NCI-H2107 treated with DMSO at 0.1 percent for 48 hours (cell line): ENCODE results near the gene LRFN4.
A peak's percentile ranks its signal among the peaks of the same experiment; 100 is the strongest.

Source experiments
- DNase-seq: peaks from one replicate; lab custom pipeline; 2025; ENCODE audit not compliant: unreplicated experiment; lab: John Stamatoyannopoulos, UW

LRFN4 gene

DNA sequence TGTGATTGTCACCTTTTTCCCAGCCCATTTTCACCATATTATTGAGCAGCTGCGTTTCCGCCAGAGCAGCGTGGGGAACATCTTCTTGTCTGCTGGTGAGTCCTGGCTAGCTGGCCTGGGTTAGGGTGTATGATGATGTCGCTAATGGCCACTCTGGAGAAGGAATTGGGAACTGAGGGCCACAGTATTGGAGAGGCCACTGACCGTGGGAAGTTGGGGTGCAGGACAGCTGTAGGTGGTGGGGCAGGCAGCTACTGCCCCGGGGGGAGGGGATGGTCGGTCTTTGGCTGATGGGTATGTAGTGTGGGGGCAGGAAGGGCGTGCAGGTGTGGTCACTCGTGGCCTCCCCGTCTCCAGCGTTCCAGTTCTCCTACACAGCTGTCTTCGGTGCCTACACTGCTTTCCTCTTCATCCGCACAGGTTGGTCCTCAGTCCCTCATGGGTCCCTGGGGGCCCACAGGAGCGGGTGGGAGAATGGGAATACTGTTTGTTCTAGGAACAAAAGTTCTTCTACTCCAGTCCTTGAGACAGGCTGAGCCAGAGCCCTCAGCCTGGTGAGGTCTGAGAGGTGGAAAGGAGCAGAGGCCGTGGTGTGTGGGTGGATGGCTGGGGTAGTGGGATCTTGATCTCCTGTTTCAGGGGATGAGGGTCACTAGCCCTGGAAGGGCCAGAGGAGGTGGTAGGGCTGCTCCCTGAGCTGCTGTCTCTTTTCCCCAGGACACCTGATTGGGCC lies 11.6 kb upstream of the LRFN4 start:
- no peak for DNase-seq

DNA sequence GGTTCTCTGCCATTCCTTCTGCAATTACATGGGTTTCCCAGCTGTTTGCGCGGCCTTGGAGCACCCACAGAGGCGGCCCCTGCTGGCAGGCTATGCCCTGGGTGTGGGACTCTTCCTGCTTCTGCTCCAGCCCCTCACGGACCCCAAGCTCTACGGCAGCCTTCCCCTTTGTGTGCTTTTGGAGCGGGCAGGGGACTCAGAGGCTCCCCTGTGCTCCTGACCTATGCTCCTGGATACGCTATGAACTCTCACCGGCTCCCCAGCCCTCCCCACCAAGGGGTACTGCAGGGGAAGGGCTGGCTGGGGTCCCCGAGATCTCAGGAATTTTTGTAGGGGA lies 11.0 kb upstream of the LRFN4 start:
- no peak for DNase-seq

DNA sequence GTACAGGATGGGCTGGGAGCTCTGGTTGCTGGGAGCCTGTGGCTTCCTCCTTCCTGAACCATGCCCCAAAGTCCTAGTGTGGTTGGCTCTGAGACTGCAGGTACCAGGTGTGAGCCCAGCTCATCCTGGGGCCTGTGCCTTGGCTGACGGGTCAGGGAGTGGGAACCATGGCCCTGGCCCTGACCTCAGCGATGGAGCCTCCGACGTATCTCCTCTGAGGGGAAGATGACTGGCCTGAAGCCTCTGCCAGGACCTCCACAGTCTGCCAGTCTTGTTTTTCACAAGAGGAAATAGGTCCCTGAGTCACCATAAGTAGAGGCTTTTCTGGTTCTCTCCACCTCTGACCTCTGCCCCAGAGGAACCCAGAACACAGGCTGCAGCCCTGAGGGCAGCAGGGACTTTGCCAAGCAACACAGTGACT lies 10.2 kb upstream of the LRFN4 start:
- DNase-seq, result no peak

DNA sequence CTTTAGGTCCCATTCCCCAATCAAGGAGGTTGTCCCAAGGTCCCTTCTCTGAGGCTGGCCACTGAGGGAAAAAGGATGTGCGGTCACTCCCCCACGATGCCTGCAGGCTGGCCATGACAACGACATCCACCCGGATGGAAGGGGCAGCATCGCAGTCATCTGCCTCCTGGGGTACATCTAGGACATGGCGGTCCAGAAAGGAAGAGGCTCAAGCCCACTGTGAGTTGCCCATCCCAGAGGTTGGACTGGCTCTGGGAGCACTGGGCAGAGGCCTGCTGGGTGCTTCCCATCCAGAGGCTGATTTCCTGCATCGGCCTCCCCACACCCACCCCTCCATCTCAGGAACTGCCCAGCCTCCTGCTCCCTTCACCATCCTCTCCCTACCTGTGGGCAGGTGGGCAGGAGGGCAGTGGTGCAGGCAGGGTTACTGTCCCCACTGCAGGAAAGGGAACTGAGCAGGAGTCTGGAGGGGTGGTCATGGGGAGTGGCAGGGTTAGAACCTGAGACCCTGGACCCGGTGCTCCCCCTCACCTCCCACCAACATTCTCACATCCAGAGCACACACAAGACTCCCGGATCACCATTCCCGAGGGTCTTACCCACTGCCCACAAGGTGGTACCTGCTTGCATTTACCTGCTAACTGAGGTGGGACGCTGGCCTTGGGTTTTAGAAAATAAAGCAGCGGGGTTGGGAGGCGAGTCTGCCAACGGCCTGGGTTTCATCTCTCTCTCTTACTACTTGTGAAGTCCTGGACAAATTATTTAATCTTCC lies 9.2 kb upstream of the LRFN4 start:
- no peak for DNase-seq

DNA sequence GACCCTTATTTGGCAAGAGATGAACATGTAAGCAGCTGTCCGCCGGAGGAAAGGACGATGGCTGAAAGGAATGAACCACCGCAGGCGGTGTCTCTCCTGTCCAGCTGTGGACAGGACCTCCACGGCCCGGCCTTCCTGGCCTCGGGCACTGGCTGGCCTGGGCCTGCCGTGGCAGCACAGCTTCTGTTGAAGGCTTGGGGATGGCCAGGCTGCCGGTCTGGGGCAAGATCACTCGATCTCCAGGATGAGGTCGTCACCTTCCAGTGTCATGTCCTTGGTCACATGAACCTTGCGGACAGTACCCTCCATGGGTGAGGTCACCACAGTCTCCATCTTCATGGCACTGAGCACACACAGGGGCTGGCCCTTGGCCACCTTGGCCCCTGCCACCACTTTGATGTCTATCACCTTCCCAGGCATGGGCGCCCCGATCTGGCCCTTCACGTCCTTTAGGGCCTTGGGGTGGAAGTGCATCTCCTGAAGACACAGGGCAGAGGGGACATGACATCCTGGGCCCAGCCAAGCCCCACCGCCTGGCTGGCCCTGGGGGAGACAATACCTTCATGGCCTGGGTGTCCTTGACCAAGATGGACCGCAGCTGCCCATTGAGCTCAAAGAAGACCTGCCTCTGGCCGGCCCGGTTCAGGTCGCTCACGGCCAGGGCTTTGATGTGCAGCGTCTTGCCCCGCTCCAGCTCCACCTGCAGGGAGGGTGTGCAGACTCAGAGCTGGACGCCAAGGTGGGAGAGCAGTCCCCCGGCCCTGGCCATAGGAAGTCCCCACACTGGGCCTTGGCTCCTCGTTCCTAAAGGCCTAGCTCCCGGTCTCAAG lies 8.0 kb upstream of the LRFN4 start:
- DNase-seq, result no peak

DNA sequence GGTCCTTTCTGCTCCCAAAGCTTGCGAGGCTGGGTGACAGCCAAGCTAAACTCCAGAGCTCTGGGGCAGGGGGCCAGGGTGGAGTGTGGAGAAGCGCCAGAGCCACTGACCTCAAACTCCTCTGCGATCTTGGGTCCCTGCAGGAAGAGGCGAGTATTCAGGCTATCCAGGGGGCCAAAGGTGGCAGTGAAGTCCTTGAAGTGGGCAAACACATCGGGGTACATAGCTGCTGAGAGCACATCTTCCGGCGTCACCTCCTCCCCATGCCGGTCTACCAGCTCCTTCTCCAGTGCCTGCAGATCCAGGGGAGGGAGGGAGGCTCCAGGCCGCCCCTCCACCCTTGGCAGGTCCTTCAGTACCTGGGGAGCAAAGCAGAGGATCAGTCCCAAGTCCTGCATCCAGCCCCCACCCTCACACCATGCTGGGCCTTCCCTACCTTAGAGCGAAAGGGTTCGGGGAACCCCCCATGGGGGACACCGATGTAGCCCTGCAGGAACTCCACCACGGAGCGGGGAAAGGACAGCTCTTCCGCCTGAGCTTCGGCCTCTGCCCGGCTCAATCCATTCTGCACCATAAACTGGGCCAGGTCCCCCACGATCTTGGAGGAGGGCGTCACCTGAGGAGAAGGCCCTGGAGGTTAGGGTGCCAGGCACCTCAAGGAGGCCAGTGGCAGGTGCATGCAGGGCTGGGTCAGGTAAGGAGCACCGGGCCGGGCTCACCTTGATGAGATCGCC lies 7.2 kb upstream of the LRFN4 start:
- no peak for DNase-seq

DNA sequence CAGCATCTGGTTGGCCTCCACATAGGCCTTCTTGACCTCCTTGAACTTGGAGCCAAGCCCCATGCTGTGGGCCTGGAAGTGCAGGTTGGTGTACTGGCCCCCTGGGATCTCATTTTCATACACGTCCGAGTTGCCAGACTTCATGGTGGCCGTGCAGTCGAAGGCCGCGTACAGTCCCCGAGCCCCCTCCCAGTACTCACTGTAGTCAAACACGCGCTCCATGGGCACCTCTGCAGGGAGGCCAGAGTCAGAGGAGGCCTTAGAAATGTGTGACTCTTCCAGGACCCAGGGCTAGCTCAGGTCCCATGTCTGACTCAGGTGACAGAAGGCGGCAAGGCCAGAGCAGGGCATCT lies 6.7 kb upstream of the LRFN4 start:
- no peak for DNase-seq

DNA sequence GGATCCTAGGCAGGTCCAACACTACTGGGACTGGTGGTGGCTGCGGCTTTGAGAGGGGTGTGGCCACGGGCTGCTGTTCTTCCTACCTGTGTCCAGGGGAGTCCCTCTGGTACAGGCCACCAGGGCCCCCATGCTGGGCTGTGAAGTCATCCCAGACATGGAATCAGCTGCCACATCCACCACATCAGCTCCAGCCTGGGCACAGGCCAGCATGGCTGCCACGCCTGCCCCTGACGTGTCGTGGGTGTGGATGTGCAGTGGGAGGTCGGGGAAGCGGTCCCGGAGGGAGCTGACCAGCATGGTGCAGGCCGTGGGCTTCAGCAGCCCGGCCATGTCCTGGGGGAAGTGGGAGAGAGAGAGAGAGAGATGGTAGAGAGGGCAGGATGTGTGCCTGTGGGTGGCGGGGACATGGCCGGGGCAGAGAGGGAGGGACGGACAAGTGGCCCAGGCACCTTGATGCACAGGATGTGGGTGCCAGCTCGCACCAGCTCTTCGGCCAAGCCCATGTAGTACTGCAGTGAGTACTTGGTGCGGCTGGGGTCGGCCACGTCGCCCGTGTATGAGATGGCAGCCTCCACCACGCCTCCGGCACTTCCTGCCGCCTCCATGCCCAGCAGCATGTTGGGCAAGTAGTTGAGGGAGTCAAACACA lies 6.2 kb upstream of the LRFN4 start:
- DNase-seq, result no peak

DNA sequence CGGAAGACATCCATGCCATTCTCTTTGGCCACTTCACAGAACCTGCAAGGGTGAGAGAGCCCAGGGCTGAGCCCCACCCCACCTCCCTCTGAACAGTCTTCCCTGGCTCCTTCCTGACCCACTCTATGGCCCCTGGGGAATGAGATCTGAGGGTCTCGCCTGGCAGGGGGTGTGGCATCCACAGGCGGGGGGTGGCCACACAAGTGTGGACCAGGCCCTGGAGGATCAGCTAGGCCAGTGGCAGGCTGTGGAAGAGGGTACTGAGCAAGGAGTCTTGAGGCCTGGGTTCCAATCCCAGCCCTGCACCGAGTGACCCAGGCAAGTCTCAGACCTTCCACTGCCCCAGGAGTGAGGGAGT lies 5.6 kb upstream of the LRFN4 start:
- no peak for DNase-seq

DNA sequence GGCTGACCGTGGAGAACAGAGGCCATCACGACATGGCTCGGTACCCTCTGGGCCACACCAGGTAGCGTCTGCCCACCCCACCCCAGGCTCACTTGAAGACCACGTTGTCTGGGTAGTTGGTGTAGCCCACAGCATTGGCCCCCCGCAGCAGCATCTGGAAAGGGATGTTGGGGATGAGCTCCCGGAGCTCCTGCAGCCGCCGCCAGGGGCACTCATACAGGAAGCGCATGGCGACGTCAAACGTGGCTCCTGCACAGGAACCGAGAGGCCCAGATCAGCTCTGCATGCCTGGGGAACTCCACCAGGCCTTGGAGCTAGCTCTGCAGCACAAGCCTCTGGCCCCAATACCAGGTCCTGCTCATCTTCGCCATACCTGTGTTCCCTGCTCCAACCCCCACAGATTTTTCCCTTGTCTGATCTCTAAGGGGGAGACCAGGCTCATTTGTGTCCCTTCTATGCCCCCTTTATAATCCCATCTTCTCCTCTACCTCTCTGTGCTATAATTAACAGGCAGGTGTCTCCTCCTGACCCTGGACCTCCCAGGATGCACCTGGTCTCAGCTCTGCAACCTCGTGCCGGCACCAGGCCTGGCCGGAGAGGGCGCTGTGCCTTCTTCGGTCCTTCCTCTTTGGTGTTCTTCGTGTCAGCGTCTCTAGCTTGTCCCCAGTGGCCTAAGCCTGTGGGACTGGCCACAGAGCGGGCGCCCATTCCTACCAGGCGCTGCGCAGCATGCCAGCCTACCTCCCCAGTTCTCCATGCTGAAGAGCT lies 5.0 kb upstream of the LRFN4 start:
- no peak for DNase-seq

DNA sequence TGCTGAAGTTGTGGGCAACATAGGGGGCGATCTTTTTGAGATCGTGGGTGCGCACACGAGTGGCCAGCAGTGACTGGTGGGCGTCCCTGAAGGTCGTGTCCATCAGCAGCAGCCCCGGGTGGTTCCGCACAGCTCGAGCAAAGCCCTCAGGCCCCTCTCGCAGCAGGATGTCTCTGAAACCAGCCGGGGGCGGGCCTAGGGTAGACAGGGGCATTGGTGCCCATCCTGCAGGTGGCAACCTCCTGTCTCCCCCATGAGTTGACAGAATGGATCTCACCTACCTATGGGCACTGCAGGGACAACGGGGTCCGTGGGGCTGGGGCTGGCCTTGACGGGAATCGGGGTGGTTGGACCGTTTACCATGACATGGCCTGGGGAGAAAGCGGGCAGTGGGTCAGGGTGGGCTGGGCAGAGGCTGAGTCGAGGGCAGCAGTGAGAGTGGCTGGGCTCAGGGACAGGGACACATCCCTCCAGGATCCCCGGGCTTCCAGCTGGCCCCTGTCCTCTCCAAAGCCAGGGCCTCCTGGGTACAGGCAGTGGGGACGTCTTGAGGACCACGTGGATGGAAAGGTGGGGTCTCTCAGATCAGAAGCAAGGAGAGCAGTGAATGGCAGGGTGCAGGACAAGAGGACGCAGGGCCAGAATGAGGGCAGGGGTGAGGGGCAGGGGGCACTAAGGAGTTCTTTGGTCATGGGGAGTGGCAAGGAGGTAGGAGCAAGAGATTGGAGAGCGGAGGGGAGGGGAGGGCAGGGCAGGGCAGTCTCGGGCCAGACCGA lies 4.2 kb upstream of the LRFN4 start:
- DNase-seq, result no peak

DNA sequence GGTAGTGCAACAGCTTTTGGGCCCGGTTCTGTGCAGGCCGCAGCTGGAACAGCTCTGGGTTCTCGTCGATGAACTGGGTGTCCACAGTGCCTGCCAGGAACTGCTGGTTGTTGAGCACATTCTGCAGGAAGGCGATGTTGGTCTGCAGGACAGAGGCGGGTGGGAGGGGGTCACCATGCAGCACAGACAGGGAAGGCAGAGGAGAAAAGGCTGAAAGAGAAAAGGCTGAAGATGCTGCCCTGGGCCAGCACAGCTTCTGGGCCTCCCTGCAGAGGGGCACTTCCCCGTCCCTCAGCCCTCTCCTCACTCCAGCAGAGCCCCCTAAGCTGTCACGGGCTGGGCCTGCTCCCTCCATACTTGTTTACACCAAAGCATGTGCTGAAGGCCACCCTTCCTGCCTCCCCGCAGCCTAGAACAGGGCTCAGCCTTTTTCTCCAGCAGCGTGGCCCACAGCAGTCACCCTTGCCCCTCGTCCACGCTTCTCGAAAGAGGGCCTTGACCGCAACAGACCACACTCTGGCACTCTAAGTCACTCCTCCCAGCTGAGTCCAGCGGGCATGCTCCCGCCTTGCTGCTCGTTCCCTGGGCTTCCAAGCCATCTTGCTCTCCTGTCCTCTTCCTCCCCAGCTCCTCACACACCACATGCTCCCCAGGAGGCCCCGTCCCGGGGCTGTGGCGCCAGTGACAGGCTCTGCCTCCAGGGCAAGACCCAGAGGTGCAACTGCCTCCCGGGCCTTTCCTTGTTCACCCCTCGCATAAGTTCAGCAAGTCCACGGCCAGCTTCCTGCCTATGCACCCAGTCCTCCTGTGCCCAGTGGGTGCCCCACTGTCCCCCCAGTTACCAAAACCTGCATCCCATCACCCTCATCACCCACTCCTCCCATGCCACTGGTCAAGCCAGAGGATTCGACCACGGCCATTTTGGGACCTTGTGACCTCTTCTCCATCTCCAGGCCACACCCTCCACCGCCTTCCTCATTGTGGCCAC lies 3.3 kb upstream of the LRFN4 start:
- DNase-seq, result no peak

DNA sequence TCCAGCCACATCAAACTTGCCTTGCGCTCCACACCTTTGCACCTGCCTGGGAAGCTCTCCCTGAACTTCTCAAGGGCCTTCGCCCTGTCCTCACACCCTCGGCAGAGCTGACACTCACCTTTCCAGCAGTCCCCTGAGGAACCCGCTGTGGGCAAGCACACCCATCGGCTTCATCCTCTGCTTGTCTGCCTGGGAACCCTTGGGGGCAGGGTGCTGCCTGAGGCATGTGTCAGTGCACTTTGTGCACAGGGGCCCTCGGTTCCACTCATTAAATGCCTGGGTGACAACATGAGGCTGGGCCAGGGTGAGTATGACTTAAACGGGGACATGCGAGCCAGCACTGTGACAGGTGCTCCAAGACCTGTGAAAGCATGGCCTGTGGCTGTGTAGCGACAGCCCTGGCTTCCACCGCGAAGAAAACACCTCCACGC lies 2.6 kb upstream of the LRFN4 start:
- no peak for DNase-seq

DNA sequence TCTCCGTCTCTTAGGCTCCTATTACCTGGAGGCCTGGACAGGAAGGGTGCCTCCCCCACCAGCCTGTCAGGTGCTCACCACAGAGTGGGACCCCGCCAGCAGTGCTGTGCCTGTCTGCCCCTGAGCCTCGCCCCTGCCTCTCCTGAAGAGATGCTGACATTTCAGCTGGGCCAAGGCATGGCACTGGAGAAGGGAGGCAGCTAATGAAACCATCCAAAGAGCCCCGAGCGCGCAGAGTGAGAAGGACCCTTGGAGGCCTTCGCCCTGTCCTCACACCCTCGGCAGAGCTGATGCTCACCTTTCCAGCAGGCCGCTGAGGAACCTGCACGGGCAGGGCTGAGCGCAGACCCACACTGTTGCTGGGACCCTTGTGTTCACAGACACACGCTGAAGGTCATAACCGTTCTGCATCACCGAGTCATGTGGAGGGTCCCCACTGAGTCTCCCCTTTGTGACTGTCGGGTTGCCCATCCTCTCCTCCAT lies 2.1 kb upstream of the LRFN4 start:
- DNase-seq, result no peak

DNA sequence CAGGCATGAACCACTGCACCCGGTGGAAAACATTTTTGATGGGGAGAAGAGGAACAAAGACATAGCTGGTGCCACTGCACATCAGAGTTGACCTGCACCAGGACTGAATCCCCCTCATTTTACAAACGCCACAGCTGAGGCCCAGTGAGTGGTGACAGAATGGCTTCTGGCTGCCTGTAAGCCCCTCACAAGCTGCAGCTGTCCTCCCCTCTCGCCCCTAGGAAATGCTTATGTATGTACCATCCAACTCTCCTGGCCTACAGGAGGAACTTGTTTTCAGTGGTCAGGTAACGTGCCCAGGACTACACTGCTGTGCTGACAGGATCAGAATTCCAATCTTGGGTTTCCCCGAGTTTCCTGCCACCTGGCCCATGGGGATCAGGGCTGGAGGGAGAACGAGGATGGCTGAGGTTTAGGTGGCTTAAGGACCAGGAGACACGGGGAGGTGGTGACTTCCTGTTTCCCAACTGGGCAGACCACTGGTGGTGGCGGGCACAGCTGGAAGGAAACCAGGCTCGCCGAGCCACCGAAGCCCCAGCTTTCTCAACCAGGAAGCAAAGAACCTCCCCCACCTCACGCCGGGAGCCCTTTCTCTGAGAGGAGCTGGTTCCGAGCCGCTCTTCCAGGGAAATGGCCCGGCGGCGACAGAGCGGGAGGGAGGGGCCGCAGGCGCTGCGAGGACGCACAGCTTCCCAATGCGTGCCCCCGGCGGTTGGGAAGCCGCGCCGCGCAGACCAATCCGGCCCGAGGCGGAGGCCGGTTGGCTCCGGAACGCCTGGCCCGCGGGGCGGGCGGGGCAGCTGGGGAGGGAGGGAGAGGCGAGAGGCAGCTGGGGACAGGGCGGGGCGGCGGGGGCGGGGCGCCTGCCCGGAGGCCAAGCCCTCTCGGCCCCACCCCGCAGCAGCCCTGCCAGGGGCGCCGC lies 1.0 kb upstream of the LRFN4 start:
- DNase-seq, result peak; percentile 72

DNA sequence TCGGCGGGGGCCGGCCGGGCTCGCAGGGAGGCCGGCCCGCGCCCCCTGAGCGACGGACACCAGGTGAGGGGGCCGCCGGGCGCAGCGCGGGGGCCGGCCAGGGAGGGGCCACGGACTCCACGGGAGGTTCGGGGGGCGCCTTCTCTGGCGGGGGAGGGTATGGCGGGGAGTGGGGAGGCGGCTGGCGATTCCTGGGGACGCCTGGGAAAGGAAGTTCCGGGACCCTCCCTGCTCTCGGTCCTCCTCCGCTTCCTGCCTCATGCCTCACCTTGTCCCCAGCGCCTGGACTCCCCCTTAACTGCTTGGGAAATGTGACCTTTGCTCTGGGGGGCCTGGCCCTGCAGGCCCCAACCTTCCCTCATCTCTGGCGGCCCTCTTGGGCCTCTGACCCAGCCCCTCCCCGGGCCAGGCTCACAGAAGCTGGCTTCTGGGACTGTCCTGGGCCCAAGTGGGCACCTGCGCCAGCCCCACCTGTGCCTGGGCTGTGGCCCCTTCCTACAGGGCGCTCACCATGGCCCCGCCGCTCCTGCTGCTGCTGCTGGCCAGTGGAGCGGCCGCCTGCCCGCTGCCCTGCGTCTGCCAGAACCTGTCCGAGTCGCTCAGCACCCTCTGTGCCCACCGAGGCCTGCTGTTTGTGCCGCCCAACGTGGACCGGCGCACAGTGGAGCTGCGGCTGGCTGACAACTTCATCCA lies 516 bp downstream of the LRFN4 start:
- no peak for DNase-seq

DNA sequence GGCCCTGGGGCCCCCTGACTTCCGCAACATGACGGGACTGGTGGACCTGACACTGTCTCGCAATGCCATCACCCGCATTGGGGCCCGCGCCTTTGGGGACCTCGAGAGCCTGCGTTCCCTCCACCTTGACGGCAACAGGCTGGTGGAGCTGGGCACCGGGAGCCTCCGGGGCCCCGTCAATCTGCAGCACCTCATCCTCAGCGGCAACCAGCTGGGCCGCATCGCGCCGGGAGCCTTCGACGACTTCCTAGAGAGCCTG lies 992 bp downstream of the LRFN4 start:
- DNase-seq, result no peak
